ENCODE results near the gene CUL4A.
"Not testable (repeated sequence)": the region's sequence is repeated elsewhere in the genome, so short reads cannot be mapped to it uniquely, and the experiment has no call there.

DNA sequence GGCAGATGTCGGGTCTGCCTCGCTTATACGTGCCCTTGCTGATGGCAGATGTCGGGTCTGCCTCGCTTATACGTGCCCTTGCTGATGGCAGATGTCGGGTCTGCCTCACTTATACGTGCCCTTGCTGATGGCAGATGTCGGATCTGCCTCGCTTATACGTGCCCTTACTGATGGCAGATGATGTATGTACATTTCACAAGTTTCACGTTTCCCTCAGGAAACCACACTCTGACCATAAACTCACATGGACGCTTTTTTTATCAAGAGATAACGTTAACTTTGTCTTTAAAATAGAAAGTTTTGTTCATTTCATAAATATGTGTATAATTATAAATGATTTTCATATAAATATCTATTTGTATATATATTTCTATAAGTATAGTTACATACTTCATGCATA is 53.6 kb downstream of the CUL4A start:
- TF ChIP-seq, protein P1, sequence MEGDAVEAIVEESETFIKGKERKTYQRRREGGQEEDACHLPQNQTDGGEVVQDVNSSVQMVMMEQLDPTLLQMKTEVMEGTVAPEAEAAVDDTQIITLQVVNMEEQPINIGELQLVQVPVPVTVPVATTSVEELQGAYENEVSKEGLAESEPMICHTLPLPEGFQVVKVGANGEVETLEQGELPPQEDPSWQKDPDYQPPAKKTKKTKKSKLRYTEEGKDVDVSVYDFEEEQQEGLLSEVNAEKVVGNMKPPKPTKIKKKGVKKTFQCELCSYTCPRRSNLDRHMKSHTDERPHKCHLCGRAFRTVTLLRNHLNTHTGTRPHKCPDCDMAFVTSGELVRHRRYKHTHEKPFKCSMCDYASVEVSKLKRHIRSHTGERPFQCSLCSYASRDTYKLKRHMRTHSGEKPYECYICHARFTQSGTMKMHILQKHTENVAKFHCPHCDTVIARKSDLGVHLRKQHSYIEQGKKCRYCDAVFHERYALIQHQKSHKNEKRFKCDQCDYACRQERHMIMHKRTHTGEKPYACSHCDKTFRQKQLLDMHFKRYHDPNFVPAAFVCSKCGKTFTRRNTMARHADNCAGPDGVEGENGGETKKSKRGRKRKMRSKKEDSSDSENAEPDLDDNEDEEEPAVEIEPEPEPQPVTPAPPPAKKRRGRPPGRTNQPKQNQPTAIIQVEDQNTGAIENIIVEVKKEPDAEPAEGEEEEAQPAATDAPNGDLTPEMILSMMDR (IDR thresholded peaks at IDR 0.05; ENCODE audit: low read length), result not testable (repeated sequence)
- not testable (repeated sequence) for TF ChIP-seq EZH2 (IDR thresholded peaks at IDR 0.05; ENCODE audit: borderline replicate concordance, low read length)
